ENCODE data around the gene SCGN.

SCGN gene

DNA sequence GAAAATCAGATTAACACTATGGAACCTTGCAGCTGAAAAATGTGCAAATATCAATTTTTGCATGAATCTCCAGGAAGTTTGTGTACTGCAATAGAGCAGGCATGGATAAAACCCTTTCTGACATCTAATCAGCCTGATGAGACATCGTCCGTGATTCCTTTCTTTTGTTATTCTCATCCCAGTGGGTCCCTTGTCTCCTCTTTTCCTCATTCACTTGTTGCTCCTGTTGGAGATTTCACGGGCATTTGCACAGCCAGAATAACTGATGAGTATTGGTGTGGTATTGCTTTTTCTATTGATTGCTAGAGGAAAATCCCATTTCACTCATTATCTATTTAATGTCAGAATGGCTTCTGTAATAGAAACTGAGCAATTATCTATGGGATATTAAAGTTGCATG lies 39.9 kb downstream of the SCGN start:
- DNase-seq: no peak

DNA sequence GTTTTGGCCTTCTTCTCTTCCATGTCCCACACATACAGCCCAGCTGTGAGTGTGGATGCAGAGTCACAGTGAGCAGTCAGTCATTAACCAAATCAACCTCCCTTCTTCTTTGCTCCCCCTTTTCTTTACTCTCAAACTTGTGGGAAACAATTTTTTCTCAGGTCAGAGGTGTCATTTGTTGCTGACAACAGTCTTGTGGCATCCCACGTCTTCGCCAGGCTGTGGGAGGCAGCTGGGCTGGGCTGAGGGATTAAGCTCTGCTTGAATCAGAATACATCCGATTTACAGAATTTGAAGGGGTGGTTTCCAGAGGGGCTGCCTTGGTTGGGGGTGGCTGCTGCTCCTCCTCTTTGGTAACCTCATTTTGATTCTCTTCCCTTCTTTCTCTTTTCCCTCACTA lies 40.5 kb downstream of the SCGN start:
- no peak for DNase-seq

DNA sequence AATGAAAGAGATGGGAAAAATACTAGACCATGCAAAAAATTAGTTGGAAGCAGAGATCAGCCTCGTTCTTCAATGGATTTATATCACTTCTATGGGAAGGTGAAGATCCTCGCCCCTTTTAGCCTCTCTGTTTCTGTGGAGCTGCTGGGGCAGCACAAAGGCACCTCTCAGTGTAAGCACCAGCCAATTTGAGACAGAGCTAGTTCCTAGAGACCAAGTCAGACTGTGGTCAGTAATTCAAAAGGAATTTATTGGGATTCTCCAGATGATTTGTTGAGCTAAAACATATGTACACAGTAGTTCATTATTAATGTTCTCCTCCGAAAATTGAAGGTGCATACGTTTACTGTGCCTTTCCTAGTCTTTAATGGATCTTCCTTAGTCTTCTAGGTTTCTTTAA lies 42.4 kb downstream of the SCGN start:
- no peak for DNase-seq

DNA sequence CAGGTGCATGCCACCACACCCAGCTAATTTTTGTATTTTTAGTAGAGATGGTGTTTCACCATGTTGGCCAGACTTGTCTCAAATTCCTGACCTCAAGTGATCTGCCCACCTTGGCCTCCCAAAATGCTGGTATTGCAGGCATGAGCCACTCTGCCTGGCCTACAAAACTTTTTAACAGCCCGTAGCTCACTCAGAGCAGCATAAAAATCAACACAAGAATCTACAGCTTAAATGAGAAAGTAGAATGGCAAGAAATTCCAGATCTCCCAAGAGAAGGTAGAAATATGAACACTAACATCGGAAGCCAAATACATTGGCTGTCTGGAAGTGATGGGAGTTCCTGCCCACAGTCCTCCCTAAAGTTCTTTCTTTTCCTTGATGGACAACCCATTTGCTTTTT lies 43.7 kb downstream of the SCGN start:
- DNase-seq: no peak

DNA sequence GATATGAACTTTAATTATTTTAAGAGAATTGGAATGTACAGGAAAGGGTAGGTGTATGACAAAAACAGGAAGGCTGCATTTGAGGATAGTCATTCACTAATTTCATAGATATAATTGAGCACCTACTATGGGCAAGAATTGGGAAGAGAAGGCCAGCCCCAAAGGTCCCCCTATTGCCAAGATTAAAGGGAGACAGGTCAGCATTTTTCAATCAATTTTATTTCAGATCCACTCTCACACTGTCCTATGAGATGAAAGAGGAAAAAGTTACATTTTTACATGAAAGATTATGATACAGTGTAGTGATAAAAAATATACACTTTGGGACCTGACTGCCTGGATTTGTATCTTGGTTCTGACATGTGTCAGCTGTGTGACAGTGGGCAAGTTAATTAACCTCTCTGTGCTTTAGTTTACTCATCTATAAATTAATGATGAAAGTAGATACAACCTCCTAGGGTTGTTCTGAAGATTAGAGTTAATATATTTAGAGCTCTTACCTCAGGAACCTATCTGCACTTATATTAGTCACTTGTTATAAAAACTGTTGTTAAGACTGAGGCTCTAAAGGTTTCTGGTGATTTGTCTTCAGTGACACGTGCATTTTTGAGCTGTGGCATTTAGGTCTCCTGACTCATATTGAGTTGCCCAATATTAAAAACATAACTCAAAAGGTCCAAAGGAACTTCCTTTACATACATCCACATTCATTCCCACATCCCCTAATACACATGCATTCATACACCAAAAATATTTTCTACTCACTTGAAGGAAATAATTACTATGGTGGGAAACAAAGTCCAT lies 45.7 kb downstream of the SCGN start:
- no peak for DNase-seq

DNA sequence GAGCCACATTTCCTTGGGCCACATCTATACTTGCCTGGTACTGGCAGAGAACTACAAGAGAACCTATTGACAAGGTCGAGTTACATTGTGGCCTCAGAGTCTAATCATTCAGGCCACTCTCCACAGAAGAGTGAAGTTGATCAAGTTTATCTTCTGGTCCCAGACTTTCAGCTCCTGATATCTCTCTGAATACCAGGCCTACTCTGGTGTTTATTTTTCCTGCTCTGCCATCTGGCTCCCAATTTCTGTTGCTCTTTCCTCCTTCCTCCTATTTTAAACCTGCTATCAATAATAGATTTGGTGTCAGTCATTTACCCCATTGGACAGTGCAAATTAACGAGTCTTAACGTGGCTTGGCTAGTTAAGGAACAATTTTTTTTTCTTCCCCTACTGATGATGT lies 46.6 kb downstream of the SCGN start:
- DNase-seq: no peak

DNA sequence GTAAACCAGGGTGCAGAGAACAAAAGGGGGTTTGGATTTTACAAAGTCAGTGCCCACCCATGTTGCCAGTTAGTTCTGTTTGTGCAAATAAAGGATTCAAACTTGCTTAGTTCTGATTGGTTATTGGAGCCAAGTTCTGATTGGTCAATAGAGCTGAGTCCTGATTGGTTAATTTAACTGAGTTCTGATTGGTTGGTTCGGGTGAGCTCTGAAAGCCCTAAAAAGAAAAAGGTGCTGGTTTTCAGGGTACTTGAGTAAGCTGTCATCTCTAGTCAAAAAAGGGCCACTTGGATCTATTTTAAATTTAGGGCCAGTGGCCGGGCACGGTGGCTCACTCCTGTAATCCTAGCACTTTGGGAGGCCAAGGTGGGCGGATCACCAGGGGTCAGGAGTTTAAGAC lies 47.6 kb downstream of the SCGN start:
- DNase-seq: no peak

DNA sequence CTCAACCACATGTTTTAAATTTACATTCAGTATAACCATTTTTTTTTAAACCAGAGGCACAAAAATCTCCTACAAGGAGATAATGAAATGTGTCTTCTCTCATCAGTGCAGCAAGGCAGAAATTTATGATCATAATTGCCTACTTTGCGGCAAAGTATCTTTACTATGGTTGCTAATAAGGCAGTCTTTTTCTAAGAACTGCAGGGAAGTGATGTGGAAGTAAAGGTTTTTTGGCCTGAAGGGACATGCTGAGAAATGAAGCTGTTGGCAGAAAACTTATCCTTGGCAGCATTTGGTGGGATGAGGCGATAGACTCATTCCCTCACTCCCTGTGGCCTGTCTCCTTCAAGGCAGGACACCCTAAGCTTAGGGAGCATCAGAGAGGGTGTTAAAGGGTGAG lies 48.7 kb downstream of the SCGN start:
- no peak for DNase-seq

DNA sequence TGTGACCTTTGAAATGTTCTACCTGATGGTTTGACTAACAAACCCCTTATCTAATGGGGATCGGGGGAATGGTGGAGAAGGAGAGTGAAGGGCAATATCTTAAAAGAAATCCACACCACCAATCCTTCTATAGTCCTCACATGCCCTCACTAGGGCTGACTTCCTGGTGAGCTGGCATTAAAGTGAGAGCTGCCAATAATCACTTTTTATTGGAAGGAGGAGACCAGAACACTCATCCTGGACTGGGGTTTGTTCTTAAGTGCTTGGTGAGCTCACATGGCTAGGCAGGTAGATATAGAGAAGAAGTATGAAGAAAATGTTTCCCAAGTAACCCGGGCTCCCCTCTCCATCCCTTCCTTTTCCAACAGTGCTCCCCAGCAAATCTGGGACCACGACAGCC lies 49.8 kb downstream of the SCGN start:
- no peak for DNase-seq

DNA sequence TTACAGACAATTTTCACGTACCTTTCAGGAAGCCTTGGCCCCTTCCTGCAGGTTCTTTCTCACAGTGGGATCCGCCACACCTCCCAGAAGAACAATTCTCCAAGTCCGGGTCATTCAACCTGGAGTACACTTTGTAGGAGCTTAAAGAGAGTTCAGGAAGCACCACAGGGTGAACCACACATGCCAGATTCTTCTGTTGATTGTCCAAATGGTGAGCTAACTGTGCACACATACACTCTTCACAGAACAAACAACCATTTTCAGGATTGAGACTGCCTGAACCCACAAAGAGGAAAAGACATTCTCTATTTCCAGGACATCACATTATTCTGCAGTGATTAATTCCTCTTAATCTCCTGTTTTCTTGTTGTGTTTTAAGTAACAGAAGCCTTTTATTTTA lies 51.0 kb downstream of the SCGN start:
- no peak for DNase-seq

DNA sequence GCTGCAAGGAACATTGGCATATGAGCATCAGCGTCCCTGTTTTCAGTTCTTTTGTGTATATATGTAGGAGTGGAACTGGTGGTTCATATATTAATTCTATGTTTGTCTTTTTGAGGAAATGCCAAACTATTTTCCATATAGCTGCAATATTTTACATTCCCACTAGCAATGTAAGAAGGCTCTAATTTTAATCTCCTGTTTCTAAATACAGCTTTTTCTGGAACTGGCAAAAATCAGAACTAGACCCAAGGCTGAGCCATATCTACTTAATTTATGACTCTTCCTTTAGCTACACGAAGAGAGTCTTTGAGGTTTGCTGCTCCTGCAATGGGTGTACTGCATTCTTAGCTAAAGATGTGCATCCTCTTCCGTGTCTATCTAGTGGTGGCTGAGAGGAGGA lies 52.0 kb downstream of the SCGN start:
- DNase-seq: no peak

DNA sequence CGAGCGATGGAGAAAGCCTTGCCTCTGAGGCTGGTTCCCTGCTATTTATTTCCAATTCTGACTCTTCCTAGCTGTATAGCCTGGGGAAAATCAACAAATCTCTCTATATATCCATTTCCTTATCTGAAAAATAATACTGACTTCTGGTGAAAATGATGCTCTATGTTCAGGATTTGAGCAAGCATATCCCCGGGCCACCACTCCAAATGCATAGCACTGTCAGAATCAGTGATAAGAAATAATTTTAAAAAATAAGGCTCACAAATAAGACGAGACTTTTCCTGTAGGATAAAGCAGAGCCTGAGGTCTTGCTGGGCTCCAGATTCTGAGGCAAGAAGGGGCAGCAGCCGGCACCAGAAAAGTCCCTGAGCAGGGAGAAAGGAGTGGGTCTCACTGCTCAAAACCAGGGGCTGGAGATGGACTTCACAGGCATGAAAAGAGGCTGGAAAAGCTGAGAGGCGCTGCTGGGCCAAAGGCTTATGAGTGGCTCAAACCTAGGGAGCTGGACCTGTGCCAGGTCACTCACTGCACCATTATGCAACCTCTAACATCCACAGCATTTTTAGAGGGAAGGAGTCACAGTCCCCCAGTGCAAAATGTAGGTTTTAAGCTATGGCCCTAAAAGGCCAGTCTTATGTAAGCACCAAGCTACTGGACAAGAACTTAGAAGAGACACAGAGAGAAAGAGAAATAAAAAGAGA lies 54.4 kb downstream of the SCGN start:
- DNase-seq: no peak

DNA sequence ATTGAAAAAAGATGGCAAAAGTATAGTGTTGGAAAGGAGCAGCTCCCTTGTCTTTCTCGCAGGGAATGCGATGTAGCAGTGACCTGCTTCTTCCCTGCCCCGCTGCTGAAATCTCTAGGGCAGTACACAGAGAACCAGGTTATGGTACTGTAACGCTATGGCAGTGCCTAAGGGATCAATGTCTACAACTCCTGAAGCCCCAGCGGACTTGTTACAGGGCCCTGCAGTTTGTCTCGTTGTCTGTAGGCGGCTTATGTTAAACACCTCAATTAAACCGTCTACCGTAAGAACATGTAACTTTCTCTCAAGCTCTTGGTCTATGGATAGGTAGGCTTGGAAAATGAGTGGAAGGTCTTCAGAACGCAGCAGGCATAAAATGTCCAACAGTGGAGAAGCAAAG lies 57.7 kb downstream of the SCGN start:
- no peak for DNase-seq

DNA sequence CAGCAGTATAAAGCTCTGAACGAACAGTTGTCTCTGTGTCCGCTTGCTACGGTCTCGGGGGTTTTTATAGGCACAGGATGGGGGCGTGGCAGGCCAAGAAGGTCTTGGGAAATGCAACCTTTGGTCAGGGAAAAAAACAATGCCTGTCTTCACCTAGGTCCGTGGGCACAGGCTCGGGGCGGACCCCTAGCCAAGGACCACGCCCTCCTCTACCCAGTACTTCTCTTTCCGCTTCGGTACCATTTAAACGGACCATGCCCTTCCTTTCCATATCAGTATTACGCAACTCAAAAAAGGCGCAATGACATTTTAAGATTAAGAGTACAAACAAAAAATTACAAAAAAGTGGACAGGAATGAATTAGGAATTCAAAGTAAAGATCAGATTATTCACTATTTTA lies 58.3 kb downstream of the SCGN start:
- no peak for DNase-seq

DNA sequence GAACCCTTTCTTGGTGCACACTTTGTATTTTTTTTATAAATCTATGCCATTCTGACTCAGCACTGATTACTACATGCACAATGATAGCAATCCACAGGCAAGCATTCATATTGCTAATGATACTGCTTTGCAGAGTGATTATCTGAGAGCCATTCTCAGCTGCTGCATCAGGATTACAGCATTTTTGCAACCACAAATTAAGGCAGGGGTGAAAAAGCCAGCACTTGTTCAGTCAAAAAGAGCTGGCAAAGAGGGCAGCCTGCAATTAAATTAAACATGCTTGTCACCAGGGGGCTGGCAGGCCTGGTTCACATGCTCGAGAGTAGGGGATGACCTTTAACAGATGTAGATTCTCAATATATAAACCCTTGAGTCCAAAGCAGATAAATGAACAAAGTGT lies 61.8 kb downstream of the SCGN start:
- DNase-seq: no peak

DNA sequence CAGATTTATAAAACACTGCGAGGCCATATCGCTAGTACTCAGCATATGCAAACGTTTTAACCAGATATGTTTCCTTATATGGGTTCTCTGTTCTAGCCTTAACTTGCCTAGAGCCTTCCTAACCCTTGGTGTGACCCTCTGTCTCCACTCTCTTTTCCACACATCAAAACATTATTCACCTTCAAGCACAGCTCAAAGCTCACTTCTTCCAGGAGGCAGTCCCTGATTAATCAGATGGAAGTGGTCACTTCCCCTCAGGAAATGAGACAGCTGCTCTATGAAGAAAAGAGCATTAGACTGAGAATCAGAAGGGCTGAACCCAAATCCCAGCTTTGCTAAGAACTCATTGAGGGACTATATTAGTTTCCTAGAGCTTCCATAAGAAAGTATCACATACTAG lies 62.8 kb downstream of the SCGN start:
- no peak for DNase-seq

DNA sequence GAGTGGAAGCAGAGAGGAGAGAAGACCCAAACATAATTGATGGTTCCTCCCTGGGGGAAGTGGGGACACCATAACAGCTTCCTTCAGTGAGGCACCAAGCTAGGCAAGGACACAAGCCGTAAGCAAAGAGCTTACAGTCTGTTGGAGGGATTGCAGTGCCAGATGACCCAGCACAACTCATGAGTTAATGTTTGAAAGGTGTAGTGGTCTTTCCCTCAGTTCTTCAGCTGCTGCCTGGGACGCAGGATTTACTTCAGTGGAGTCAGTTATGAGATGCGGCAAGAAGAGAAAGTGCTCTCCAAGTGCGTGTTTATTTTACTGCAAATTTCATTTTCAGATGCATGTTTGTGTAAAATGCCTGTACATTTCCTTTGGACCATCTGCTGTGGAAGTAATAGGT lies 63.8 kb downstream of the SCGN start:
- DNase-seq: no peak

DNA sequence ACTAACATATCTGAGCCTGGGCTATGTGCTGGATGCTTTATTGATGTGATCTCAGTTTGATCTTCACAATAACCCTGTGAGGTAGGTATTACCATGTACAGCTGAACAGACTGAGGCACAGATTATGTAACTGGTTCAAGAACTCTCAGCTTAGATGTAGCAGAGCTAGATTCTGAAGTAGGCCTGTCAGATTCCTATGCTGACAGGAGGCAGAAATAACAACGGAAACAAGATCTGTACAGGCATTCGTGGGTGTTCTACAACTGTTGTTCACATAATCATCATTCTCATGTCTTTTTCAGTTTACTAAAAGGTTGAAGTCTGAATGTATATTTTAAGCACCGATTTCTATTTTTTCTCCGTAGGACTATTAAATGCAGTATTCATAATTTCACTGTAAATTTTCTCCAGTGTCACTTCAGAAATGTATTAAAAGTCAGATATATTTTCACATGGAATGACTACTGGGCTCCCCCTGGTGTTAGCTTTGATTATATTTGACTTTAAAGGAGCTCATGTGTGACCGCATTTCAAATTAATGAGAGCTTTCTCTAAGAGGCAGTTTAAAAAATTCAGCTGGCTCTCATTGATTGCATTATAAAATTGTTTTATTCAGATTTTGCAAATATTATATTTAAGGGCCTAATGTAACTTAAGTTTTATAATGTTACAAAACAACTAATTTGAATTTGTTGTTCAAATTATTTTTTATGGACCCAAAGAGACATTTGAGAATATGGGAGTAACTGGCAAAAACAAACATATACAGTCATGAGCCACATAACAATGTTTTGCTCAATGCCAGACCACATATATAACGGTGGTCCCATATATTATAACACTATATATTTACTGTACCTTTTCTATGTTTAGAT lies 66.1 kb downstream of the SCGN start:
- no peak for DNase-seq

DNA sequence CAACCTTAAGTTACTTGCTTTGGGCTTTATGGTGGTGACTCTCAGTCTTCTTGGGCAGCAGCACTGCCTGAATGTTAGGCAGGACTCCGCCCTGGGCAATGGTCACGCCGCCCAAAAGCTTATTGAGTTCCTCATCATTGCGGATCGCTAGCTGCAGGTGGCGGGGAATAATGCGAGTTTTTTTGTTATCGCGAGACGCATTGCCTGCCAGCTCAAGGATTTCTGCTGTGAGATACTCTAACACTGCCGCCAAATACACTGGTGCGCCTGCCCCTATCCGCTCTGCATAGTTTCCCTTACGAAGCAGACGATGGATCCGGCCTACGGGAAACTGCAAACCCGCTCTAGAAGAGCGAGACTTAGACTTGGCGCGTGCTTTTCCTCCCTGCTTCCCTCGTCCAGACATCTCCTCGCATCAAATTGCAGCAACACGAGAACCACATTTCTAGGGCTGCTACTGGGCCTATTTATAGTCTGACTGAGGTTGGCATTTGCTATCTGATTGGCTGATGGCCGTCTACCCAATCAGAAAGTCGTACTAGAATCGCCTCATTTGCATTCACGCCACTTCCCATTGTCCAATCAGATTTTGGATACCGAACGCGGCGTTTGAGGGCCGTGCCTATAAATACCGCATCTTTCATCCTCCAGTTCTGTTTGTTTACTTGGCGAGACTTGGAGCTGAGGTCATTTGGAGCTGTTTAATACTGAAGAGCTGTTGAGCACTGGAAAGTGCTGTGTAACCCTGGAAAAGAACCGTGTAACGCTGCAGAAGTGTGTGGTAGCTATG lies 74.3 kb downstream of the SCGN start:
- DNase-seq: no peak

DNA sequence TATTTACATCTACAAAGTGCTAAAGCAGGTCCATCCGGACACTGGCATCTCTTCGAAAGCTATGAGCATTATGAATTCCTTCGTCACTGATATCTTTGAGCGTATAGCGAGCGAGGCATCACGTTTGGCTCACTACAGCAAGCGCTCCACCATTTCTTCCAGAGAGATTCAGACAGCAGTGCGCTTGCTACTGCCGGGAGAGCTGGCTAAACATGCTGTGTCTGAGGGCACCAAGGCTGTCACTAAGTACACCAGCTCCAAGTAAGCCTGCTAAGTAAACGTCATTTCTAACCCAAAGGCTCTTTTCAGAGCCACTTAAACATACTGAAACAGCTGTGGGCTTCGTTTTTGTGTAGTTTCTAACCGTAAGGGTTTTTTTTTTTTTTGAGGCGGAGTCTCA lies 75.0 kb downstream of the SCGN start:
- DNase-seq: no peak

DNA sequence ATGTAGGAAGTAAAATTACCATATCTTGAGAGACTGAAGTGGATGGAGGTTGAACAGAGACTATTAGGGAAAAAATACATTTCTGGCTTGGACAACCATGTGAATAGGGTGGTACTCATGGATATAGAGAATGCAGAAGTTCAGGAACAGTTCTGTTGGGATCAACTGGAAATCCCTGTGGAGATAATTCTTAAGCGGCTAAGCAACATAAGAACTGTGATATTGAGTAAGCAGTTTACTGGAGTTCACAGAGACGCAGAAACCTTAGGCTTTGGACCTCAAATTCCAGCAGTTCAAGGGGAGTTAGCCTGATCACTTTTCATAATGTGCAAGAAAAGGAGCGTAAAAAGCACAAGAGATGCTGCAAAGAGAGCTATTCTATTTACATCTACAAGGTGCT lies 78.9 kb downstream of the SCGN start:
- DNase-seq: no peak

DNA sequence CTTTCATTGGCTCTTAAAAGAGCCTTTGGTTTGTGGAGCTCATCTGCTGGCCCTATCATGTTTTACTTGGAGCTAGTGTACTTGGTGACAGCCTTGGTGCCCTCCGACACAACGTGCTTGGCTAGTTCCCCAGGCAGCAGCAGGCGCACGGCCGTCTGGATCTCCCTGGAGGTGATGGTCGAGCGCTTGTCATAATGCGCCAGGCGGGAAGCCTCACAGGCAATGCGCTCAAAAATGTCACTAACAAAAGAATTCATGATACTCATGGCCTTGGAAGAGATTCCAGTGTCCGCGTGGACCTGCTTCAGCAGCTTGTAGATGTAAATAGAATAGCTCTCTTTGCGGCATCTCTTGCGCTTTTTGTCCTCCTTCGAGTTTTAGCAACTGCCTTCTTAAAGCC lies 79.7 kb downstream of the SCGN start:
- DNase-seq: no peak

Data from T1000 (cell line).